Endothelial cell of umbilical vein (primary cell): Measurements from ENCODE around the gene MGST1. TPM values are rescaled to one million over a fixed set of nuclear protein-coding genes. Genes with fewer than 3 reads are reported as not detected.

Experiments
- BruUV-seq: library from RNA; stranded (reverse); fragments of 400-500 nt; replicated peaks from 2 replicates; lab custom pipeline; 2021; lab: Mats Ljungman, UMichigan
- CTCF ChIA-PET: fragments of 300-600, 350-600 bp; sonication (Branson Sonifier 250); formaldehyde crosslinking; loops from one replicate; lab custom pipeline; 2021; ENCODE audit warnings: antibody characterized with exemption, inconsistent platforms; lab: Charles Lee
- POLR2A ChIA-PET: fragments of 300-600, 350-600 bp; sonication (Branson Sonifier 250); formaldehyde crosslinking; loops from one replicate; lab custom pipeline; 2021; ENCODE audit warnings: antibody characterized with exemption, inconsistent platforms; lab: Charles Lee
- DNase-seq: peaks from one replicate; pipeline ENCODE4 v3.0.0-alpha.2; 2011; ENCODE audit warnings: low read depth, low spot score
- FAIRE-seq: peaks from 2 replicates; lab custom pipeline; 2011; peaks lifted over from hg19 to GRCh38; lab: Jason Lieb, UNC
- H2AFZ ChIP-seq: 2 replicates; pipeline ENCODE4 v1.6.0; 2012; ENCODE audit warnings: low read depth, low read length, control low read depth, inconsistent platforms
- H3K27ac ChIP-seq: 2 replicates; pipeline ENCODE4 v1.5.1; 2011; ENCODE audit warnings: low read depth, mild to moderate bottlenecking, control low read depth, low read length, moderate library complexity; ENCODE audit not compliant: insufficient read depth
- H3K27me3 ChIP-seq, 2 experiments: 2 replicates each; pipeline versions ENCODE4 v1.6.0 to v1.6.1; 2011; ENCODE audit warnings: low read length in 2 of 2, mixed read lengths in 1 of 2; ENCODE audit not compliant: control insufficient read depth in 2 of 2, insufficient read depth in 2 of 2
- H3K36me3 ChIP-seq, 2 experiments: 2 replicates in 1 of 2; 3 replicates in 1 of 2; pipeline ENCODE4 v1.5.1; 2011; ENCODE audit warnings: low read length in 2 of 2, mild to moderate bottlenecking in 1 of 2, moderate library complexity in 1 of 2; ENCODE audit not compliant: control insufficient read depth in 2 of 2, insufficient read depth in 2 of 2; ENCODE audit errors: extremely low read depth in 1 of 2
- H3K4me1 ChIP-seq: 3 replicates; pipeline ENCODE4 v1.5.1; 2011; ENCODE audit warnings: mild to moderate bottlenecking, low read length; ENCODE audit not compliant: control insufficient read depth, insufficient read depth; ENCODE audit errors: extremely low read depth
- H3K4me2 ChIP-seq: 2 replicates; pipeline ENCODE4 v1.6.1; 2011; ENCODE audit warnings: low read length, control low read depth, mixed read lengths; ENCODE audit not compliant: insufficient read depth
- H3K4me3 ChIP-seq, 3 experiments: fragments of 200-600 bp in 1 of 3; sonication (generic), shearing (Covaris generic) in 1 of 3; replicated peaks in 1 of 3; 2 replicates each; pipeline ENCODE4 v1.5.1; 2011 to 2016; ENCODE audit warnings: control low read depth in 3 of 3, low read length in 3 of 3, mild to moderate bottlenecking in 2 of 3, inconsistent platforms in 1 of 3, low read depth in 1 of 3, moderate library complexity in 1 of 3; ENCODE audit not compliant: insufficient read depth in 1 of 3
- H3K79me2 ChIP-seq: 2 replicates; pipeline ENCODE4 v1.6.0; 2012; ENCODE audit warnings: low read length, inconsistent platforms; ENCODE audit not compliant: control insufficient read depth, insufficient read depth
- H3K9ac ChIP-seq: replicated peaks from 2 replicates; pipeline ENCODE3; 2011; ENCODE audit warnings: low read length, control low read depth; ENCODE audit not compliant: insufficient read depth; ENCODE audit errors: extremely low read depth
- H3K9me1 ChIP-seq: replicated peaks from 3 replicates; pipeline ENCODE4 v1.6.0; 2011; ENCODE audit warnings: mild to moderate bottlenecking, low read length; ENCODE audit not compliant: control insufficient read depth, insufficient read depth; ENCODE audit errors: extremely low read depth
- H3K9me3 ChIP-seq: replicated peaks from 2 replicates; pipeline ENCODE4 v1.5.1; 2012; ENCODE audit warnings: low read length, inconsistent platforms; ENCODE audit not compliant: control insufficient read depth, insufficient read depth
- H4K20me1 ChIP-seq: replicated peaks from 2 replicates; pipeline ENCODE3; 2011; ENCODE audit warnings: mild to moderate bottlenecking, low read length; ENCODE audit not compliant: control insufficient read depth, insufficient read depth; ENCODE audit errors: extremely low read depth
- EZH2 ChIP-seq: IDR thresholded peaks from 2 replicates; pipeline ENCODE4 v1.6.1; 2012; ENCODE audit warnings: borderline replicate concordance, low read depth, mild to moderate bottlenecking, moderate library complexity, low read length, inconsistent platforms; ENCODE audit not compliant: severe bottlenecking
- FOS ChIP-seq: IDR thresholded peaks from 2 replicates; pipeline ENCODE4 v1.6.1; 2011; ENCODE audit warnings: mild to moderate bottlenecking, low read length, moderate library complexity, borderline replicate concordance; ENCODE audit not compliant: insufficient read depth
- GATA2 ChIP-seq: IDR thresholded peaks from 2 replicates; pipeline ENCODE4 v1.7.0; 2011; ENCODE audit warnings: low read depth, mild to moderate bottlenecking, moderate library complexity, mixed read lengths, low read length; ENCODE audit not compliant: insufficient read length, insufficient read depth
- JUN ChIP-seq: IDR thresholded peaks from 2 replicates; pipeline ENCODE4 v1.6.1; 2011; ENCODE audit warnings: borderline replicate concordance, low read depth; ENCODE audit not compliant: insufficient read length, insufficient read depth
- MYC ChIP-seq: IDR thresholded peaks from one replicate; pipeline ENCODE4 v1.6.1; 2011; ENCODE audit warnings: mild to moderate bottlenecking, low read depth, low read length
- POLR2A ChIP-seq: IDR thresholded peaks from 2 replicates; pipeline ENCODE4 v1.6.1; 2012; ENCODE audit warnings: low read depth, mild to moderate bottlenecking, control low read depth, low read length
- POLR2AphosphoS5 ChIP-seq: IDR thresholded peaks from 2 replicates; pipeline ENCODE4 v1.6.1; 2012; ENCODE audit warnings: low read depth, mild to moderate bottlenecking, control low read depth, low read length, moderate library complexity; ENCODE audit not compliant: insufficient read depth
- dilution Hi-C: fragments of 300-500 bp; cut with MboI; formaldehyde crosslinking; loops from one replicate; pipeline ENCODE4 v1.15.0; 2019; ENCODE audit warnings: low sequenced_read_pairs; ENCODE audit not compliant: extremely low pct_ligation_motif_present
- intact Hi-C: fragments of 100-400 bp; cut with micrococcal nuclease; formaldehyde crosslinking; loops from one replicate; pipeline ENCODE4 v1.10.0; 2022
- polyA plus RNA-seq, 4 experiments: library from polyadenylated mRNA; depleted of rRNA in 3 of 4; stranded (reverse) in 3 of 4; unstranded in 1 of 4; fragments of >200 nt; gene quantifications; 2 replicates each; pipeline versions ENCODE4 v1.2.1 to v1.2.3, GENCODE V29; 2011 to 2012; ENCODE audit warnings: missing spikeins in 1 of 4
- total RNA-seq: library from RNA; stranded (reverse); gene quantifications from 2 replicates; pipeline ENCODE4 v1.2.3, GENCODE V29; 2021
- TF ChIP-seq, protein P1 (sequence below), 2 donors: IDR thresholded peaks; 1 replicate in 1 of 2; 2 replicates in 1 of 2; pipeline ENCODE4 v1.5.1; 2011; ENCODE audit warnings: low read length in 2 of 2, mild to moderate bottlenecking in 2 of 2, moderate library complexity in 2 of 2, control low read depth in 1 of 2, inconsistent platforms in 1 of 2, low read depth in 1 of 2; ENCODE audit not compliant: insufficient read depth in 1 of 2; ENCODE audit errors: extremely low read depth in 1 of 2
- TF ChIP-seq, protein P2 (sequence below): IDR thresholded peaks from 2 replicates; pipeline ENCODE4 v1.6.1; 2011; ENCODE audit not compliant: insufficient read depth, insufficient read length

MGST1 gene
- total and polyA plus RNA-seq, 2 donors (not counting 3 experiments of a cell fraction or from before 2014, with no cell fraction given), result 131 to 170 TPM

DNA sequence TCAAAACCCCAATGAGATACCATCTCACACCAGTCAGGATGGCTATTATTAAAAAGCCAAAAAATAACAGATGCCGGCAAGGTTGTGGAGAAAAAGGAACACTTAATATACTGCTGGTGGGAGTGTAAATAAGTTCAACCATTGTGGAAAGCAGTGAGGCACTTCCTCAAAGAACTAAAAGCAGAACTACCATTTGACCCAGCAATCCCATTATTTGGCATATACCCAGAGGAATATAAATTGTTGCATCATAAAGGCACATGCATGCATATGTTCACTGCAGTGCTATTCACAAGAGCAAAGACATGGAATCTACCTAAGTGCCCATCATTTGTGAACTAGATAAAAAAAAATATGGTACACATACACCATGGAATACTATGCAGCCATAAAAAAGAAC, 59.9 kb downstream of the MGST1 start:
- Histone ChIP-seq H4K20me1 (no peaks in the 10 kb centered on the region), H3K9me3 (no peaks in the 10 kb centered on the region), H3K4me1 (no peaks in the 10 kb centered on the region), H2AFZ (no peak overlapping the region), H3K4me2 (no peak overlapping the region), H3K9me1 (no peaks in the 10 kb centered on the region), H3K9ac (no peak overlapping the region), H3K4me3 (no peak overlapping the region), H3K79me2 (no peaks in the 10 kb centered on the region), H3K36me3 (no peaks in the 10 kb centered on the region), H3K27me3 (no peaks in the 10 kb centered on the region), H3K27ac (no peak overlapping the region)
- ChIA-PET POLR2A (no interaction called here), CTCF (interaction anchor here (1.1 kb wide), 1 partner anchor 49 kb away, joined by 3 read pairs; no protein-coding TSS in a partner anchor)
- dilution Hi-C loops (no loop called here), intact Hi-C loops (no loop called here)
- FAIRE-seq (no peak), DNase-seq (no peak)
- BruUV-seq, result no TSS peak
- TF ChIP-seq FOS, result no peak
- TF ChIP-seq POLR2A, result no peak
- TF ChIP-seq, protein P1, sequence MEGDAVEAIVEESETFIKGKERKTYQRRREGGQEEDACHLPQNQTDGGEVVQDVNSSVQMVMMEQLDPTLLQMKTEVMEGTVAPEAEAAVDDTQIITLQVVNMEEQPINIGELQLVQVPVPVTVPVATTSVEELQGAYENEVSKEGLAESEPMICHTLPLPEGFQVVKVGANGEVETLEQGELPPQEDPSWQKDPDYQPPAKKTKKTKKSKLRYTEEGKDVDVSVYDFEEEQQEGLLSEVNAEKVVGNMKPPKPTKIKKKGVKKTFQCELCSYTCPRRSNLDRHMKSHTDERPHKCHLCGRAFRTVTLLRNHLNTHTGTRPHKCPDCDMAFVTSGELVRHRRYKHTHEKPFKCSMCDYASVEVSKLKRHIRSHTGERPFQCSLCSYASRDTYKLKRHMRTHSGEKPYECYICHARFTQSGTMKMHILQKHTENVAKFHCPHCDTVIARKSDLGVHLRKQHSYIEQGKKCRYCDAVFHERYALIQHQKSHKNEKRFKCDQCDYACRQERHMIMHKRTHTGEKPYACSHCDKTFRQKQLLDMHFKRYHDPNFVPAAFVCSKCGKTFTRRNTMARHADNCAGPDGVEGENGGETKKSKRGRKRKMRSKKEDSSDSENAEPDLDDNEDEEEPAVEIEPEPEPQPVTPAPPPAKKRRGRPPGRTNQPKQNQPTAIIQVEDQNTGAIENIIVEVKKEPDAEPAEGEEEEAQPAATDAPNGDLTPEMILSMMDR (IDR thresholded peaks at IDR 0.05; ENCODE audit: extremely low read depth in 1 of 2, insufficient read depth in 1 of 2, low read depth in 1 of 2, low read length in 2 of 2), result no peak
- TF ChIP-seq, protein P2, sequence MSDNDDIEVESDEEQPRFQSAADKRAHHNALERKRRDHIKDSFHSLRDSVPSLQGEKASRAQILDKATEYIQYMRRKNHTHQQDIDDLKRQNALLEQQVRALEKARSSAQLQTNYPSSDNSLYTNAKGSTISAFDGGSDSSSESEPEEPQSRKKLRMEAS, result no peak
- no peak for TF ChIP-seq MYC
- no peak for TF ChIP-seq JUN
- TF ChIP-seq POLR2AphosphoS5, result no peak
- TF ChIP-seq EZH2, result no peak
- TF ChIP-seq GATA2, result no peak

Other genes starting within 250 kb of the MGST1 start
- gene SLC15A5, start 70.0 kb upstream of the MGST1 start, total RNA-seq, result not detected in 2 replicates
- gene SLC15A5, start 70.0 kb upstream of the MGST1 start, polyA plus RNA-seq, result not detected in 2 replicates